MCF 10A (cell line): ENCODE measurements around the gene CALCA. TPM values are rescaled to one million over a fixed set of nuclear protein-coding genes. Genes with fewer than 3 reads are reported as not detected.
"Not testable (repeated sequence)": the region's sequence is repeated elsewhere in the genome, so short reads cannot be mapped to it uniquely, and the experiment has no call there.

Experiments used
- BruUV-seq: library from RNA; stranded (reverse); fragments of 400-500 nt; replicated peaks from 2 replicates; lab custom pipeline; 2021; lab: Mats Ljungman, UMichigan
- CTCF ChIA-PET: fragments of 300-600 bp; sonication (Branson Sonifier 250); formaldehyde crosslinking; extraction: SDS; loops from one replicate; lab custom pipeline; 2021; ENCODE audit warnings: antibody characterized with exemption, inconsistent platforms; lab: Yijun Ruan, JAX
- POLR2A ChIA-PET: fragments of 300-600, 350-650 bp; sonication (Branson Sonifier 250); formaldehyde crosslinking; extraction: SDS; loops from one replicate; lab custom pipeline; 2020; ENCODE audit warnings: antibody characterized with exemption, inconsistent platforms; lab: Yijun Ruan, JAX
- DNase-seq: peaks from one replicate; pipeline ENCODE4 v3.0.0-alpha.2; 2018; ENCODE audit not compliant: unreplicated experiment
- H3K27ac Mint-ChIP-seq: one replicate; pipeline ENCODE4 v1.8.0; 2022; ENCODE audit warnings: mild to moderate bottlenecking, low read depth, mixed read lengths; ENCODE audit not compliant: unreplicated experiment
- H3K27me3 Mint-ChIP-seq: one replicate; pipeline ENCODE4 v1.8.0; 2022; ENCODE audit warnings: mixed read lengths; ENCODE audit not compliant: insufficient read depth, unreplicated experiment
- H3K36me3 Mint-ChIP-seq: one replicate; pipeline ENCODE4 v1.8.0; 2022; ENCODE audit warnings: mild to moderate bottlenecking, moderate library complexity, mixed read lengths; ENCODE audit not compliant: insufficient read depth, unreplicated experiment
- H3K4me1 Mint-ChIP-seq: one replicate; pipeline ENCODE4 v1.8.0; 2022; ENCODE audit warnings: mixed read lengths; ENCODE audit not compliant: insufficient read depth, unreplicated experiment
- H3K4me3 Mint-ChIP-seq: one replicate; pipeline ENCODE4 v1.8.0; 2022; ENCODE audit warnings: mild to moderate bottlenecking, moderate library complexity, mixed read lengths; ENCODE audit not compliant: unreplicated experiment
- H3K9me3 Mint-ChIP-seq: one replicate; pipeline ENCODE4 v1.8.0; 2022; ENCODE audit warnings: mixed read lengths; ENCODE audit not compliant: unreplicated experiment
- CTCF ChIP-seq: fragments of 200-600 bp; IDR thresholded peaks from one replicate; pipeline ENCODE4 v1.8.0; 2022; ENCODE audit warnings: antibody characterized with exemption, mild to moderate bottlenecking; ENCODE audit not compliant: unreplicated experiment
- intact Hi-C: fragments of 100-400 bp; cut with micrococcal nuclease; formaldehyde crosslinking; loops from 2 replicates; pipeline ENCODE4 v1.14.1; 2022
- total RNA-seq: library from RNA; stranded (reverse); gene quantifications from 2 replicates; pipeline ENCODE4 v1.2.3, GENCODE V29; 2022

CALCA gene
- total RNA-seq, 1 experiment from 2014 or later, result not detected

- peak; percentile 50 for TF ChIP-seq CTCF
- H3K27me3 Mint-ChIP-seq, result peaks cover 62% of the 10 kb centered on the region
- no TSS peak for BruUV-seq
- peak; percentile 57 for DNase-seq
- intact Hi-C loops, result loop anchor here (1.0 to 5.0 kb wide), 4 partner anchors 34 to 469 kb away; partner anchors contain the start of gene CALCA
- ChIA-PET CTCF (interaction anchor here (0.6 to 4.0 kb wide), 12 partner anchors 16 to 1631 kb away, joined by 3 to 41 read pairs (median 4); no protein-coding TSS in a partner anchor), POLR2A (interaction anchor here (0.9 kb wide), 1 partner anchor 25 kb away, joined by 6 read pairs; no protein-coding TSS in a partner anchor)
- H3K4me3 Mint-ChIP-seq, result no peak overlapping the region
- H3K27ac Mint-ChIP-seq, result no peak overlapping the region
- no peaks in the 10 kb centered on the region for H3K36me3 Mint-ChIP-seq
- no peaks in the 10 kb centered on the region for H3K9me3 Mint-ChIP-seq
- H3K4me1 Mint-ChIP-seq, result no peaks in the 10 kb centered on the region
Measured at GRCh38 chr11:15006139-15006759, 34.1 kb upstream of the CALCA start.

- ChIA-PET POLR2A (interaction anchor here (0.6 kb wide), 1 partner anchor 692 kb away, joined by 4 read pairs; no protein-coding TSS in a partner anchor), CTCF (interaction anchor here (0.6 kb wide), 1 partner anchor 460 kb away, joined by 4 read pairs; no protein-coding TSS in a partner anchor)
- intact Hi-C loops, H3K4me3 Mint-ChIP-seq, BruUV-seq, H3K36me3 Mint-ChIP-seq, DNase-seq, H3K4me1 Mint-ChIP-seq, H3K27ac Mint-ChIP-seq, H3K9me3 Mint-ChIP-seq: not testable (repeated sequence)
- H3K27me3 Mint-ChIP-seq, result peaks cover 12% of the 10 kb centered on the region
Measured at GRCh38 chr11:14988133-14988532, 16.0 kb upstream of the CALCA start.

- intact Hi-C loops, result no loop called here
- H3K4me1 Mint-ChIP-seq, result peaks cover 9% of the 10 kb centered on the region
- no peaks in the 10 kb centered on the region for H3K27me3 Mint-ChIP-seq
- no TSS peak for BruUV-seq
- H3K4me3 Mint-ChIP-seq, result no peak overlapping the region
- DNase-seq, result no peak
- CTCF ChIA-PET, result interaction anchor here (0.7 to 1.8 kb wide), 4 partner anchors 25 to 224 kb away, joined by 3 to 9 read pairs (median 6); no protein-coding TSS in a partner anchor
- no peaks in the 10 kb centered on the region for H3K36me3 Mint-ChIP-seq
- POLR2A ChIA-PET, result interaction anchor here (0.7 to 1.3 kb wide), 2 partner anchors 18 to 25 kb away, joined by 3 to 6 read pairs; no protein-coding TSS in a partner anchor
- no peak for TF ChIP-seq CTCF
- H3K9me3 Mint-ChIP-seq, result no peaks in the 10 kb centered on the region
- H3K27ac Mint-ChIP-seq, result no peak overlapping the region
Measured at GRCh38 chr11:14981507-14981906, 9.4 kb upstream of the CALCA start.

GRCh38 chr11:14980854-14981253, 8.7 kb upstream of the CALCA start:
- H3K27ac Mint-ChIP-seq, result peak overlapping the region; percentile 75
- POLR2A ChIA-PET, result interaction anchor here (0.7 to 1.3 kb wide), 2 partner anchors 18 to 25 kb away, joined by 3 to 6 read pairs; no protein-coding TSS in a partner anchor

More at GRCh38 chr11:14980854-14981253, 8.7 kb upstream of the CALCA start:
- Mint-ChIP-seq H3K4me3 (no peak overlapping the region), H3K4me1 (peaks cover 9% of the 10 kb centered on the region), H3K36me3 (no peaks in the 10 kb centered on the region), H3K27me3 (no peaks in the 10 kb centered on the region), H3K9me3 (no peaks in the 10 kb centered on the region)
- TF ChIP-seq CTCF, result no peak
- CTCF ChIA-PET, result interaction anchor here (0.7 to 1.8 kb wide), 4 partner anchors 25 to 380 kb away, joined by 3 to 9 read pairs (median 5); no protein-coding TSS in a partner anchor
- no TSS peak for BruUV-seq
- intact Hi-C loops, result no loop called here
- DNase-seq, result peak; percentile 79
